Activated CD4-positive, alpha-beta T cell treated with anti-CD3 and anti-CD28 coated beads, Interleukin-2, amount 10 ng/mL, durations not matched to agents 24 days and 14 days (primary cell): Measurements from ENCODE around the gene LTBP4. TPM values are rescaled to one million over a fixed set of nuclear protein-coding genes. Genes with fewer than 3 reads are reported as not detected.
"Not testable (repeated sequence)": the region's sequence is repeated elsewhere in the genome, so short reads cannot be mapped to it uniquely, and the experiment has no call there.

Experiments used
- DNase-seq: peaks from one replicate; pipeline ENCODE4 v3.0.0; 2022
- H3K27ac Mint-ChIP-seq: one replicate; pipeline ENCODE4 v1.8.0; 2022; ENCODE audit warnings: mild to moderate bottlenecking, mixed read lengths
- H3K27me3 Mint-ChIP-seq: one replicate; pipeline ENCODE4 v1.8.0; 2022; ENCODE audit warnings: mixed read lengths
- H3K36me3 Mint-ChIP-seq: one replicate; pipeline ENCODE4 v1.8.0; 2022; ENCODE audit warnings: low read depth, mild to moderate bottlenecking, mixed read lengths
- H3K4me1 Mint-ChIP-seq: one replicate; pipeline ENCODE4 v1.8.0; 2021; ENCODE audit warnings: mixed read lengths
- H3K4me3 Mint-ChIP-seq: one replicate; pipeline ENCODE4 v1.8.0; 2022; ENCODE audit warnings: mild to moderate bottlenecking, moderate library complexity, mixed read lengths
- H3K9me3 Mint-ChIP-seq: one replicate; pipeline ENCODE4 v1.8.0; 2021; ENCODE audit warnings: mixed read lengths
- intact Hi-C: fragments of 100-400 bp; cut with micrococcal nuclease; formaldehyde crosslinking; loops from one replicate; pipeline ENCODE4 v1.15.1; 2023
- total RNA-seq: library from RNA; stranded (reverse); gene quantifications from 2 replicates; pipeline ENCODE4 v1.2.3, GENCODE V29; 2022

Gene LTBP4
- total RNA-seq, 1 donor from 2014 or later: 126 TPM

DNA sequence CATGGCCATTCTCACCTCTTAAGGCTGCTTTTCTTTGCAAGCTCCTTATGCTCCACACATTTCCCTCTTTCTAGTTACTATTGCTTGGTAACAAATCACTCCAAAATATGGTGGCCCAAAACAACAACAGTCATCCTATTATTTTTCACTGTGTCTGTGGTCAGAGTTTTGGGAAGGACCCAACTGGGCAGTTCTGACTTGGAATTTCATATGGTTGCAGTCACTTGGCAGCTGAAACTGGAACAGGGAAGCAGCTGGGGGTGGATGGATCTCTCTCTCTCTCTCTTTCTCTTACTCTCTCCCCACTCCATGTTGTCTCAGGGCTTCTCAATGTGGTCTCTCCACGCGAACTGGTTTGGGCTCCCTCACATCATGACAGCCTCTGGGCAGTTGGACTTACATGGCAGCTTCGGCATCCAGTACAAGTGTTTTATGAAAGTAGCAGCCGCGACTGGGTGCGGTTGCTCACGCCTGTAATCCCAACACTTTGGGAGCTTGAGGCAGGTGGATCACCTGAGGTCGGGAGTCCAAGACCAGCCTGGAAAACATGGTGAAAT is 49.7 kb downstream of the LTBP4 start:
- Mint-ChIP-seq H3K4me3 (no peak overlapping the region), H3K36me3 (no peaks in the 10 kb centered on the region), H3K4me1 (peaks cover 4% of the 10 kb centered on the region), H3K27ac (no peak overlapping the region), H3K27me3 (peaks cover 6% of the 10 kb centered on the region), H3K9me3 (no peaks in the 10 kb centered on the region)
- no peak for DNase-seq
- intact Hi-C loops: no loop called here

DNA sequence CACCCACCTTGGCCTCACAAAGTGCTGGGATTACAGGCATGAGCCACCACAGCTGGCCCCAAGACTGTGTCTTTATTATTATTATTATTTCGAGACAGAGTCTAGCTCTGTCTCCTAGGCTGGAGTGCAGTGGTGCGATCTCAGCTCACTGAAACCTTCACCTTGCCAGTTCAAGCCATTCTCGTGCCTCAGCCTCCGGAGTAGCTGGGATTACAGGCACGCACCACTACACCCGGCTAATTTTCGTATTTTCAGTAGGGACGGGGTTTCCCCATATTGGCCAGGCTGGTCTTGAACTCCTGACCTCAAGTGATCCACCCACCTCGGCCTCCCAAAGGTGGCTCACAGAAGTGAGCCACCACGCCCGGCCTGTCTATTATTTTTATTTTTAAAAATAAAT is 51.1 kb downstream of the LTBP4 start:
- H3K27me3 Mint-ChIP-seq, H3K36me3 Mint-ChIP-seq, DNase-seq, H3K4me3 Mint-ChIP-seq, H3K27ac Mint-ChIP-seq, H3K4me1 Mint-ChIP-seq, H3K9me3 Mint-ChIP-seq, intact Hi-C loops: not testable (repeated sequence)

DNA sequence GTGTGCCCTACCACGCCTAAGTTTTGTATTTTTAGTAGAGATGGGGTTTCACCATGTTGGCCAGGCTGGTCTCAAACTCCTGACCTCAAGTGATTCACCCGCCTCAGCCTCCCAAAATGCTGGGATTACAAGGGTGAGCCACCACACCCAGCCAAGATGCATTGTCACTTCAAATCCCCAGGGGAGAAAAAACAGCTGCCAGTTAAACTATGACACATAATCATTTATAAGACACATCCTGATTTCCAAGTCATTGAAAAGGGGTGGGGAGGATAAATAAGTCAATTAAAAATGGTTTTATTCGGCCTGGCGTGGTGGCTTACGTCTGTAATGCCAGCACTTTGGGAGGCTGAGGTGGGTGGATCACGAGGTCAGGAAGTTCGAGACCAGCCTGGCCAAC is 54.5 kb downstream of the LTBP4 start:
- H3K4me3 Mint-ChIP-seq, H3K27ac Mint-ChIP-seq, H3K4me1 Mint-ChIP-seq, H3K27me3 Mint-ChIP-seq, H3K9me3 Mint-ChIP-seq, intact Hi-C loops, DNase-seq, H3K36me3 Mint-ChIP-seq: not testable (repeated sequence)

DNA sequence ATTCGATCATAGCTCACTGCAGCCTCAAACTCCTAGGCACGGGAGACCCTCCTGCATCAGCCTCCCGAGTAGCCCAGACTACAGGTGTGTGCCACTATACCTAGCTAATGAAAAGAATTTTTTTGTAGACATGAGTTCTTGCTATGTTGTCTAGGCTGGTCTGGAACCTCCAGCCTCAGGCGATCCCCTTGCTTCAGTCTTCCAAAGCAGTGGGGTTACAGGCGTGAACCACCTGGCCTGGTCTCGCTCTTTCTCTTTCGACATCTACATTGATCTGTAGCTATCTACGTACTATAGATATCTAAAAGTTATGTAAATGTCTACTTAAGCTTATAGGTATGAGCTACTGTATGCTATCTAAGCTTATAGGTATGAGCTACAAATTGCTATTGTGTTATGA is 56.9 kb downstream of the LTBP4 start:
- Mint-ChIP-seq H3K27me3 (peaks cover 6% of the 10 kb centered on the region), H3K4me1 (peaks cover 3% of the 10 kb centered on the region), H3K4me3 (no peak overlapping the region), H3K9me3 (no peaks in the 10 kb centered on the region), H3K27ac (no peak overlapping the region), H3K36me3 (no peaks in the 10 kb centered on the region)
- intact Hi-C loops: no loop called here
- no peak for DNase-seq

DNA sequence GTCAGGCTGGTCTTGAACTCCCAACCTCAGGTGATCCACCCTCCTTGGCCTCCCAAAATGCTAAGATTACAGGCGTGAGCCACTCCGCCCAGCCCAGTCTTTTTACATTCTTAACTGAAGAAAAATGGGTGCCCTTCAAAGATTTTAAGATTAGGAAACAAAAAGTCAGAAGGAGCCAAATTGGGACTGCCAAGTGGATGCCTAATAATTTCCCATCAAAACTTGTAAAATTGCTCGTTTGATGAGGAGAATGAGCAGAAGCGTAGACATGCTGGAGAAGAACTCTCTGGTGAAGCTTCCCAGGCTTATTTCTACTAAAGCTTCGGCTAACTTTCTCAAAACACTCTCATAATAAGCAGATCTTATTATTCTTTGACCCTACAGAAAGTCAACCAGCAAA is 57.9 kb downstream of the LTBP4 start:
- intact Hi-C loops: no loop called here
- no peak for DNase-seq
- Mint-ChIP-seq H3K27me3 (peaks cover 6% of the 10 kb centered on the region), H3K4me1 (peaks cover 13% of the 10 kb centered on the region), H3K27ac (no peak overlapping the region), H3K36me3 (no peaks in the 10 kb centered on the region), H3K9me3 (no peaks in the 10 kb centered on the region), H3K4me3 (no peak overlapping the region)

DNA sequence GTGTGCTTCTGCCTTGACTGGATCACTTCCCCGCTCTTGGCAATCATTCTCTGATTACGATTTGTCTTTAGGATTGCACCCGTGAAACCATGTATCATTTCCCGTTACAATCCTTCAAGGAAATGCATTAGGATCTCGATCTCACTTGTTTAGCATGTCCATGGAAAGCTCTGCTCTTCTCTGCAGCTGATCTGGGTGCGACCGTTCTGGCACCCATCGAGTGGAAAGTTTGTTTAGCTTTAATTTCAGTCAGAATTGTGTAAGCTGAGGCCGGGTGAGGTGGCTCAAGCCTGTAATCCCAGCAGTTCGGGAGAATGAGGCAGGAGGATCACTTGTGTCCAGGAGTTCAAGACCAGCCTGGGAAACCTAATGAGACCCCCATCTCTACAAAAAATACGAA is 58.4 kb downstream of the LTBP4 start:
- Mint-ChIP-seq H3K27ac (no peak overlapping the region), H3K4me1 (peaks cover 13% of the 10 kb centered on the region), H3K4me3 (no peak overlapping the region), H3K36me3 (no peaks in the 10 kb centered on the region), H3K9me3 (no peaks in the 10 kb centered on the region), H3K27me3 (peaks cover 6% of the 10 kb centered on the region)
- DNase-seq: no peak
- intact Hi-C loops: no loop called here

DNA sequence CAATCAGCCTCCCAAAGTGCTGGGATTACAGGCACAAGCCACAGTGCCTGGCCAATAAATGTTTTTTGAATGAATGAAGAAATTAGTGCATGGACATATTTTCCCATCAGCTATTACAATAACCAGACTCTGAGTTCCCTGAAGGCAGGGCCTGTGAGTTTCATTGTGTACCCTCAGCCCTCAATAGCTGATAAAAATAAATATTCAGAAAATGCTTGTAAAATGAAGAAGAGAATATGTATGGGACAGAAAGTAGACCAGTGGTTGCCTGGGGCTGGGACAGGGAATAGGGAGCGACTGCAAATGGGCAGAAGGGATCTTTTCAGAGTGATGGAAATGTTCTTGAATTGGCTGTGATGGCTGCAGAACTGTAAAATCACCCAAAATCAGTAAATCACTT is 60.4 kb downstream of the LTBP4 start:
- DNase-seq: no peak
- H3K9me3 Mint-ChIP-seq: no peaks in the 10 kb centered on the region
- peaks cover 5% of the 10 kb centered on the region for H3K27me3 Mint-ChIP-seq
- no peak overlapping the region for H3K27ac Mint-ChIP-seq
- intact Hi-C loops: loop anchor here (1.0 to 10.0 kb wide), 6 partner anchors 47 to 483 kb away; partner anchors contain the start of genes ACTMAP, COQ8B, ITPKC and SNRPA
- H3K36me3 Mint-ChIP-seq: peaks cover 2% of the 10 kb centered on the region
- no peak overlapping the region for H3K4me3 Mint-ChIP-seq
- peaks cover 13% of the 10 kb centered on the region for H3K4me1 Mint-ChIP-seq

DNA sequence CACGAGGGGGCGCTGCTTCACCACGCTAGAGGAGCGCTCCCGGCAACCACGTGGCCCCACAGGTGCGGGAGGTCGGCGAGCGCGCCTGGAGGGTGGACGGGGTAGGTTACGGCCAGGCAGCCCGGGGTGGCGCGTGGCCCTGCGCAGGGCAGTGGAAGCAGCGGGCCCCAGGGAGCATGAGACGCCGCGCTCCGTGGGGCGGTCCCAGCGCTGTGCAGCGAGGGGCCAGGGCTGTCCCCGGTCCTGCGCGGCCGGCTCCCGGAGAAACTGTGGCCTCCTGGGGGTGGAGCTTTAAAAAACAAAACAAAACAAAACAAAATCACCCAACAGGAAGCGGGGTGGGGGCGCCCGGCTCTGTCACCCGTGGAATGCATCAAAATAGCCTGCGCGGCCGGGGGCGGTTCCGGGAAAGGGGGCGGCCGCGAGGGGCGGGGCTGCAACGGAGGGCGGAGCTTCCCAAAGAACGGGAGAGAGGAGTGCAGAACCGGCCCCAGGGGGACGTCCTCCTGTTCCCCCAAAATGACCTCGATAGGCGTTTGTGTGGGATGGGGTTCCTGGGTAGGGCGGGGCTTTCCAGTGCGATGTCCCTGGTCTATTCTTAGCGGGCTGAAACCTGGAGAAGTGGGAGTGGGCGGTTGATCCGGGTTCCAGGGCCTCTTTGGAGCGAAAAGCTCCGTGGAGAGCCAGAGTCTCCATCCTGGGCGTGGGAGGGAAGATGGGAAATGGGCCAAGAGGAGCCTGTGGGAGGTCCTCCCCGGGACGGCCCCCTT is 61.9 kb downstream of the LTBP4 start:
- Mint-ChIP-seq H3K27me3 (peaks cover 4% of the 10 kb centered on the region), H3K4me1 (peaks cover 15% of the 10 kb centered on the region), H3K36me3 (peaks cover 8% of the 10 kb centered on the region), H3K9me3 (no peaks in the 10 kb centered on the region), H3K4me3 (peak overlapping the region; percentile 74), H3K27ac (peak overlapping the region; percentile 77)
- peak; percentile 98 for DNase-seq
- intact Hi-C loops: loop anchor here (1.0 to 10.0 kb wide), 7 partner anchors 27 to 481 kb away; partner anchors contain the start of genes ACTMAP, COQ8B, ITPKC and NUMBL

DNA sequence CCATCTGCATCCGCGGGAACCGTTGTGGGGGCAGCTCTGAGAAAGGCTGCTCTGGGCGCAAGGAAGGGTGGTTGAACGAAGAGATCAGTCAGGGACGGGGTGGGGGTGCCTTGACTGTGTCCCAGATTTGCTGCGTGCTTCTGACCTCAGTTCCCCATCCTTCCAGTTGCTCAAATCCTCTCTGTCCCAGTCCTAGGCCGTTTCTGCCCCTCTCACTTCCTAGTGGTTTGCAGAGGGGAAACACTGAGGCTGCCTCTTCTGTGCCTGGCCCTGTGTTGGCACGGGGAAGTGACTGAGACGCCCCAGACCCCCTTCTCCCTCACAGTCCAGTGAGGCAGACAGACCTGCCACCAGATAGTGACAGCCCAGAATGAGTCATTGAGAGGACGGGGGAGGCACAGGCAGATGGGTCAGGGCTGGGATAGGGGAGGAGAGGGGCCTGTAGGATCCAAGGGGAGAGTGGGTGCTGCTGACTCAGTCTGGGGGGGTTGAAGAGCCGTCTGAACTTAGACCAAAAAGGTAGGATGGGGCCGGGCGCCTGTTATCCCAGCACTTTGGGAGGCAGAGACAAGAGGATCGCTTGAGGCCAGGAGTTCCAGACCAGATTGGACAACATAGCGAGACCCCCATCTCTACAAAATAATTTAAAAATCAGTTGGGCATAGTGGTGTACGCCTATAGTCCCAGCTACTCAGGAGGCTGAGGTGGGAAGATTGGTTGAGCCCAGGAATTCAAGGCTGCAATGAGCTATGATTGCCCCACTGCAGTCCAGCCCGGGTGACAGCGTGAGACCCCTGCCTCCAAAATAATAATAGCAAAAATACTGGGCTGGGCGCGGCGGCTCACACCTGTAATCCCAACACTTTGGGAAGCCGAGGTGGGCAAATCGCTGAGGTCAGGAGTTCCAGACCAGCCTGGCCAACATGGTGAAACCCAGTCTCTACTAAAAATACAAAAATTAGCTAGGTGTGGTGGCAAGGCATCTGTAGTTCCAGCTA is 62.8 kb downstream of the LTBP4 start:
- H3K4me3 Mint-ChIP-seq: peak overlapping the region; percentile 74
- H3K27me3 Mint-ChIP-seq: peaks cover 4% of the 10 kb centered on the region
- DNase-seq: no peak

DNA sequence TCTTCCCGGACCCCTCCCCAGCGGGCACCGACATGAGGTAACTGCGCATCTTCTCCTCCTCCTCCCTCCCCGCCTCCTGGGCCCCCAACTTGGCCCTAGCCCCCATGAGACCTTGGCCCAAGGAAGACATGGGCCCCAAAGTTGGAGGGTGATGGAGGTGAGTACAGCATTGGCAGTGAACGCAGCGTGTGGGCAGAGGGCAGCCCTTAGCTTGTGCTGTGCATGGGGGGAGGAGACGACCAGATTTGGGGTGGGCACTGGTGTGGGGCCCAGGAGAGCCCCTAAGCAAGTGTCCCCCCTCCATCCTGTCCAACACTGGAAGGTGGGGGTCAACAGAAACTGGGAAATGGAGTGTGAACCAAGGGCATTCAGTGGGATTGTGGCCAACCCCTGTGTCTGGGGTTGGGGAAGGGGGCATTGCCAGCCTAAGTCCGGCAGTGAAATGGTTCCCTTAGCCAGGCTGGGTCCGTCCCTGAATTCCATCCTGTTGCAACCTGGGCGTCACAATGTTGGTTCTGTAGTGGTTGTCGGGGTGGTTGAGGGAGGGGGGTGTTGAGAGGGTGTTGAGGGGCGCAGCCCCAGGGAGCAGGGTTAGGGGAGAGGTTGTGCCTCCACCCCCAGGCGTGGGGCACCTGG is 65.8 kb downstream of the LTBP4 start:
- H3K36me3 Mint-ChIP-seq: peaks cover 36% of the 10 kb centered on the region
- H3K27me3 Mint-ChIP-seq: no peaks in the 10 kb centered on the region
- H3K4me1 Mint-ChIP-seq: peaks cover 15% of the 10 kb centered on the region
- intact Hi-C loops: loop anchor here (10.0 kb wide), 1 partner anchor 88 kb away; the partner anchor contains the start of genes ACTMAP and SNRPA
- DNase-seq: no peak
- H3K9me3 Mint-ChIP-seq: peaks cover 8% of the 10 kb centered on the region
- H3K4me3 Mint-ChIP-seq: no peak overlapping the region
- H3K27ac Mint-ChIP-seq: no peak overlapping the region

More for the DNA sequence above, 62.8 kb downstream of the LTBP4 start:
- Mint-ChIP-seq H3K36me3 (peaks cover 17% of the 10 kb centered on the region), H3K4me1 (peaks cover 15% of the 10 kb centered on the region), H3K27ac (peak overlapping the region; percentile 77), H3K9me3 (peaks cover 1% of the 10 kb centered on the region)
- intact Hi-C loops: loop anchor here (1.0 to 10.0 kb wide), 4 partner anchors 26 to 91 kb away; partner anchors contain the start of genes ACTMAP, COQ8B, ITPKC and NUMBL

DNA sequence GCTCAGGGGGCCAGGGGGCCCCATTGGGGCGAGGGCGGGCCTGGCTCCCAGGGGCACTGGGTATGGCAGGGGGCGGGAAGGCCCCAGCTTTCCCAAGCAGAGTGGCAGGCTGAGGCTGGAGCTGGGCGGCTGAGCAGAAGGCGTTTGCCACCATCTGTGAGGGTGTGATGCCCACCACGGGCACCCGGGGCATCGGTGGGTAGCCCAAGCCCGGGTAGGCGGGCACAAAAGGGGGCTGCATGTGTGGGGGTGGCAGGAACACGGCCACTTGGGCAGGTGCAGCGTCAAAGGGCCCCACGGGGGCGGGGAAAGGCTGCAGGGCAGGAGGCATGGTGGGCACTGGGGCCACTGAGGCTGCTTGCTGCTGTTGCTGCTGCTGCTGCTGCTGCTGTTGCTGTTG is 66.4 kb downstream of the LTBP4 start:
- Mint-ChIP-seq H3K9me3 (peaks cover 8% of the 10 kb centered on the region), H3K27ac (no peak overlapping the region), H3K4me1 (peaks cover 15% of the 10 kb centered on the region), H3K36me3 (peaks cover 36% of the 10 kb centered on the region), H3K27me3 (no peaks in the 10 kb centered on the region), H3K4me3 (no peak overlapping the region)
- intact Hi-C loops: loop anchor here (10.0 kb wide), 1 partner anchor 87 kb away; the partner anchor contains the start of genes ACTMAP and SNRPA
- DNase-seq: no peak

DNA sequence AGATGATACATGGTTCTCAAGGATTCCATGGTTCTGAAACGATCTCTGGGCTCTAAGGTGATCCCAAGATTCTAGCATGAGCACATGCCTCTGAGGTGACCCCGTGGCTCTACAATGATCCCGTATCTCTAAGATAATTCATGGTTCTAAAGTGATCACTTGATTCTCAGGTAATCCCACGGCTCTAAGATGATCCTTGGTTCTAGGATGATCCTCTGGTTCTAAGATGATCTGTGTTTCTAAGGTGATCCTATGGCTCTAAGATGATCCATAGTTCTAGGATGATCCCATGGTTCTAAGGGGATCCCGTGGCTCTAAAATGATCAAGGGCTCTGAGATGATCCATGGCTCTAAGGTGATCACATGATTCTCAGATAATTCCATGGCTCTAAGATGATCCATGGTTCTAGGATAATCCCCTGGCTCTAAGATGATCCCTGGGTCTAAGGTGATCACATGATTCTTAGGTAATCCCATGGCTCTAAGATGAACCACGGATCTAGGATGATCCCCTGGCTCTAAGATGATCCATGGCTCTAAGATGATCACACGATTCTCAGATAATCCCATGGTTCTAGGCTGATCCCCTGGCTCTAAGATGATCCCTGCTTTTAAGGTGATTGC is 67.9 kb downstream of the LTBP4 start:
- intact Hi-C loops: loop anchor here (10.0 kb wide), 1 partner anchor 86 kb away; the partner anchor contains the start of genes ACTMAP and SNRPA
- Mint-ChIP-seq H3K4me3 (no peak overlapping the region), H3K36me3 (peaks cover 36% of the 10 kb centered on the region), H3K27ac (no peak overlapping the region), H3K9me3 (peaks cover 8% of the 10 kb centered on the region), H3K27me3 (no peaks in the 10 kb centered on the region), H3K4me1 (peaks cover 5% of the 10 kb centered on the region)
- DNase-seq: no peak

DNA sequence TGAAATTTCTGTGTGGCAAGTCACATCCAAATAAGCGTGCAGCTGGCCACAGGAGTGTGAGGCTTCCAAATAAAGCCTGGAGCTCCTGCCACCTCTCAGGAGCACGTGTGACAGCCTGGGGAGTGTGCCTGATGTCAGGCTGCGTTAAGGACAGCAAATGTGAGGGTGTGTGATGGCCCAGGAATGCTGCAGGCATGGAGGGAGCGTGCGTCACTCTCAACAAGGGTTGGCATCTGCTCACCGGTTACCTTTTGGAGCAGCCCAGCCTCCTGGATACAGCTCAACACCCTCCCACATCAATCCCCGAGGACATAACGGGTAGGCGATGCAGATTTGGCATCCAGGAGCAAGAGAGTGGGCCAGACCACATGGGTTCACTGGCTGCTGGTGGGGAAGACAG is 70.2 kb downstream of the LTBP4 start:
- DNase-seq: no peak
- Mint-ChIP-seq H3K9me3 (peaks cover 8% of the 10 kb centered on the region), H3K4me1 (peaks cover 4% of the 10 kb centered on the region), H3K36me3 (peaks cover 39% of the 10 kb centered on the region), H3K4me3 (no peak overlapping the region), H3K27ac (no peak overlapping the region), H3K27me3 (no peaks in the 10 kb centered on the region)
- intact Hi-C loops: no loop called here
